NCI-H146 treated with DMSO at 0.1 percent for 48 hours (cell line): ENCODE results near the gene BCL2L2.

Experiments used
- DNase-seq: peaks from one replicate; lab custom pipeline; 2025; ENCODE audit not compliant: unreplicated experiment; lab: John Stamatoyannopoulos, UW

BCL2L2 gene

DNA sequence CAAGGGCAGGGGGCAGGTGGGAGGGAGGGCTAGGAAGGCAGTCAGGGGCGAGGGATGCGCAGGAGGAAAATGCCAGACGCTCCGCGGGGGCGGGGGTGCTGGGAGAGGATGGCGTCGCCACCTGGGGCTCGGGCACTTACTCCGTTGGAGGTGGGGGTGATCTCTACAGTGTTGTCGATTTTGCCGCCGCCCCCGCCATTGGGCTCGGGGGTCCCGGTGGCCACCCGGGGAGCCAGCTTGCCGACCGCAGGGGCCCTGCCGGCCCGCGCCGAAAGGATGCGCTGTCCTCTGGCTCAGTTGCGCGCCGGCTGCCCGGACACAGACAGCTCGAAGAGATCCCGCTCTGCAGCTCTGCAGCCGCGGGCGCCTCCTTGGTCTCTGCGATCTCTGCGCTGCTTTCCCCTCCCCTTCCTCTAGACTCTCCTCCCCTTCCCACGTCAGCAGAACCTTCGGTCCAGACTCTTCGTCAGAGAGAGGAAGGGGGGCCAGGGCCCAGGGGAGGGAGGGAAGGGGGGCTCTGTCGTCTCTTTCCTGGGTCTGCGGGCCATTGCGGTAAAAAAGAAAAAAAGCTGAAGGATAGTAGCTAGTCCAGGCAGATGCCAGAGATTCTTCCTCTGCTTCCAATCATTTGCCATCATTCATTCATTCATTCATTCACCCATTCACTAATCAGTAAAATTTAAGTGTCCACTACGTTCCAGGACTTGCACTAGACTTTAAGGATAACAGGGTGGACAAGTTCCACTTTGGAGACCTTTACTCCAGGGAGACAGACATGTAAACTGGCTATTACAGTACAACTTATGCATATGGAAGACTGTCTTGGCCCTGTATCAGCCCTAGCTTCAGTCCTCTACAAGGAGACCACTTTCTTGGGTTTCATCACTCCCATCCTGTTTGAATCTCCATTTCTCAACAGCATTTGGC, 46.1 kb downstream of the BCL2L2 start, which contains the start of gene SLC22A17:
SLC22A17 (minus strand) TSS at position 382 of the 927 bp plus-strand sequence.
- peak; percentile 26 for DNase-seq

DNA sequence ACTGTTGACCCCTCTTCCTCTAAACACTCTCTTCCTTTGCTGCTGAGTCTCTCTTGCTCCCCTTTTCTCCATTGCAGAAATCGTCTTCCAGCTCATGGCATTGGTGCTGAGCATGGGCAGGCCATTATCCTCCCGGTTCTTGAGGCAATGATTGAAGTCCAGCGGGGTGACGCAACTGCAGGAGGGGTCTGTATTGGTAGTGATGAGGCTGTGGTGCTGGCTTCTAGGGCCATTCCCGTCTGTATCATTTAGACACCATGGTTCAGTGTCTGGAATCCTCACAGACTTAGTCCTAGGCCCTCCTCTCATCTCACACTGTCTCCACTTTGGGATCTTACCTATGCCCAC, 46.8 kb downstream of the BCL2L2 start:
- no peak for DNase-seq

DNA sequence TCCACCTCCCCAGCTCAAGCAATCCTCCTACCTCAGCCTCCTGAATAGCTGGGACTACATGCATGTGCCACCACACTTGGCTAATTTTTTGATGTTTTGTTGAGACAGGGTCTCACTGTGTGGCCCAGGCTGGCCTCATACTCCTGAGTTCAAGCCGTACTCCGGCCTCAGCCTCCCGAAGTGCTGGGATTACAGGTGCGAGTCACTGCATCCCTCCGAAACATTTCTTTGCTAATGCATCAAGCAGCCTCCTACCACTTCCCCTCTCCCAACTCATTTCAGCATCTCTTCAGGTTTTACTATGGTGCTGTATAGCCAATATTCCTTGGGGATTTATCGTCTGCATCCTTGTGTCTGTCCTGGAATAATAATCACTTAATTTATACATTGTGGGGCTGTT, 48.4 kb downstream of the BCL2L2 start:
- no peak for DNase-seq

DNA sequence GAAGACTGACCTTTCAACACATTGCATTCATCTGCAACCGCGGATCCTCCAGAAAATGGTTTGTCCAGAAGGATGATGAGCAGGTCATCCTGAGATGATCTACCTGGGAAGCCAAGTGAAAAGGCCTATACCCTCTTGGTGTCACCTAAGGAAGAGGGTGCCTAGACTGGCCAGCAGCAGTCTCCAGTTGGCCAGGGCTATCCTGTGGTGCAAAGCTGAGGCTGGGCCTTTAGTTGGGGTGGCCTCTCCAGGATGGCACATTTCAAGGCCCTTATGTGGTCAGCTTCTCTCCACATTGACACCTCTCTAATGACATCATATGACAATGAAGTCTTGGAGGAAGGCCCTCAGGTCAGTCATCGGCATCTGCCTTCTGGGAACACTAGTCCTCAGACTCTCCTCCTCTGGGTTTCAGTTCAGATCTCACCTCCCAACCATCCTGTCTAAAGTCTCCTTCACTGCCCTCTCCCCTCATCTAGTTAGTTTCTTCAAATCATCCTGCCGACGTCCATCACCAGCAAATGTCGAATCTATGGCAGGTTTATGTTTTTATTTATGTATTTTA, 49.3 kb downstream of the BCL2L2 start:
- no peak for DNase-seq

DNA sequence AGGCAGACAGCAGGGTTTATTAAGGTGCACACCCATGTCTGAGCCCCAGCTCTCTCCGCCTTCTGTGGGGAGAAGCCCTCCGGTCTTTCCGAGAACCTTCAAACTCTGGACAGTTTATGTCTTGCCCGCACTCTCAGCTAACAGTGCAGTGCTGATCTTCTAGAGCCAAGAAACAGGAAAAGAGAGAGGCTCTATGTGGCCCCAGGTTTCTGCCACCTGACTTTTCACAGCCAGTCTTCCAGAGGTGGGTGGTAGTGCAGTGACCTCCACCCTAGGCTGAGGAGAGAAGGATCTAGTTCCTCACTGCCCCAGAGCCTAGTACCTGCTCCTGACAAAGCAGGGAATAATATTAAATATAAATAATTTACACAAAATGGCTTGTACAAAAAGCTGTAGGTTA, 50.0 kb downstream of the BCL2L2 start:
- DNase-seq, result no peak

DNA sequence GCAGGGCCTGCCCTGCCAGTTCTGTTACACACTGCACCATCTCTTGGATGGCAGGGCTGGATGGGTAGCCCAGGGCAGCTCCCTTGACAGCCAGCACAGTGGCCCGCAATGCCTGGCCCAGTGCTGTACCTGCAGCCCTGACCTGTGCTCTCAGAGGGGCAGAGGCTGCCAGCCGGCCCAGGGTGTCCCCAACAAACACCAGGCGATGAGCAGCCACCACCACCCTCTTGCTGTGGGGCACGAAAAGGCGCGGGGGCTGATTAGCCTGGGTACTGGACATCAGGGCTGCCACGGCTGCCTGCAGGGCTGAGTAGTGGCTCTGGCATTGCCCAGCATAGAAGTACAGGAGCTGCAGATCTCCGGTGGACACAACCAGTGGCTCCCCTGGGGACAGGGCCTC, 50.6 kb downstream of the BCL2L2 start:
- no peak for DNase-seq

DNA sequence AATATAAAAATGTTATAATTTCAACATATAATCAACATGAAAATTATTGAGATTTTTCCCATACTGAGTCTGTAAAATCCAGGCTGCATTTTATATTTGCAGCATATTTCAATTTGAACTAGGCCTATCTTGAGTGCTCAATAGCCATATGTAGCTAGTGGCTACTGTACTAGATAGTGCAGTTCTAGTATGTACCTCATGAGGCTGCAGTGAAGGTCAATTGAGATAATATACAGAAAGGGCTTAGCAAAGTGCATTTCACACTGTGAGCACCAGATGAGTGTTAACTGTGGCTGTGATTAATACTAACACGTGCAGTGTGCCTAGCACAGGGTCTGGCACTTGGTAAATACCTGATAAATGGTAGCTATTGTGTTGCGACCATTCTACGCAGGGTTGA, 51.4 kb downstream of the BCL2L2 start:
- no peak for DNase-seq

DNA sequence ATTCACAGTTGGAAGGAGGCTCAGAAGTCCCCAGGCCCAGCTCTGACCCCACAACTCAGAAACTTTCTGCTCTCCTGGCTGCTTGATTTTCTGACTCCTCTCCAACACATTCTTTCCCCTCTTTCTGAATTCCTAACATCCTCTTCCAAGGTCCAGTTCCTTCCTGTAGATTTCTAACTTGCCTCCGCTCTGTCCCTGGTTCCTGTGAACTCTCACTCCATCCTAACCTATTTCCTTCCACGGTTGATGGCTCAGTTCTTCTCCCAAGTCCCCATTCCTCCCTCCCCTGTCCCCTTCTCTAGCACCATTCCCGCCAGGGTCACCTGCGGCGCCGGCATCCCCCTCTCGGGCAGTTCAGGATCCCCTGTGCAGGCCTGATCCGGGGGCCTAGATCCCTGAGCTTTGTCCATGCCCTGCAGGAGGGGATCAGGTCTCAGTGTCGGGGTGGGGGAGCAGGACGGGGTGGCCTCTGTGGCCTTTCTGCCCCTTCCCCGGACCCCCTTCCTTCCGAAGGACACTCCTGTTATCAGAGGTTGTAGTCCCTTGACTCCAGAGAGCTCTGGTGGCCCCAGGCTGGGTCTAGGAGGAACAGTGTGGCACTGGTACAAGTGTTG, 52.0 kb downstream of the BCL2L2 start:
- DNase-seq, result no peak

DNA sequence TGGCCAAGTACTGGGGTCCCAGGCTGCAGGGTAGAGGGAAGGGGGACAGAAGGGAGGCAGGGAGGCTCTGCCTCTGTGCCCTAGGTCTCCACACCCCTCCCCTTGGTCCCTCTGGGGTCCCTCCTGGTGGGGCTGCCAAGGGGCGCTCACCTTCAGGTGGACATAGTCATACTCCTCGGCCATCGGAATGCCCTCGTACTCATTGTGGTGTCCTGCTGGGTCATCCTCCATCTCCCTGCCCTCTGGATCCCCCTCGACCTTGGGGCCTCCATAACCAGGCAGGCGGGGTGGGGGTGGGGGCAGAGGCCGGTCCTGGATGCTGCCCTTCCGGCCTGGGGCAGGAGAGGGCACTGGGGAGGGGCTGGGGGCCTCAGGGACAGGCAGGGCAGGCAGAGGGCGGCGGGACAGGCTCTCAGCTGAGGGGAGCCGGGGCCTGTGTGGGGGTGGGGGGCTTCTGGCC, 52.6 kb downstream of the BCL2L2 start:
- DNase-seq, result no peak

DNA sequence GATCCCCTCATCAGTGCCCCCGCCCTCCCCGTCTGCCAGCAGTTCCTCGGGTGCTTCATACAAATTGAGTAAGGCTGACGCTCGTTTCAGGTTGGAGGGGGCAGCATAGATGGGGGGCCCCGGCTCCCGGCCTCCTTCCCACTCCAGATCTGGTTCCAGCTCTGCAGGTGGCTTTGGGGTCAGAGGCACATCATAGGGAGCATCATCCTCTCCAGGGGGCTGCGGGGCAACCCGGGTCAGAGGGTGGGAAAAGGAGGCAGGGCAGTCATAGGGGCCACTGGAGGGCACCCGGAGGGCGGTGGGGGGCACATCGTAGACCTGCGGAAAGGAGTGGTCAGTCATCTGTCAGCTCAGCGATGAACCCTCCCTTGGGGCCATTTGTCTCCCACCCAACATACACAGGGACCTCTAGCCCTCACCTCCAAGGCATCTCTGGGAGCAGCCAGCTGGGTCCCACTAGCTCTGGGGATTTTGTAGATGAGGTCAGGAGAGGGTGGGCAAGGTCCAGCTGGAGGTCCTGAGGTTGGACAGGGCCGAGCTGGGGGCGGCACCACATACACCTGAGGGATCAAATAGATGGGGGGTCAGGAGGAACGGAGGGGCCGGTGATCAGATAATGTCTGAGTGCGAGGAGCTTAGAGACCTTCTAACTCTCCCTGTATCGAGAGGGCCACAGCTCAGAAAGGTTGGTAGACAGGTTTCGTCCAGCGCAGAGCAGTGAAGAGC, 53.3 kb downstream of the BCL2L2 start:
- no peak for DNase-seq

DNA sequence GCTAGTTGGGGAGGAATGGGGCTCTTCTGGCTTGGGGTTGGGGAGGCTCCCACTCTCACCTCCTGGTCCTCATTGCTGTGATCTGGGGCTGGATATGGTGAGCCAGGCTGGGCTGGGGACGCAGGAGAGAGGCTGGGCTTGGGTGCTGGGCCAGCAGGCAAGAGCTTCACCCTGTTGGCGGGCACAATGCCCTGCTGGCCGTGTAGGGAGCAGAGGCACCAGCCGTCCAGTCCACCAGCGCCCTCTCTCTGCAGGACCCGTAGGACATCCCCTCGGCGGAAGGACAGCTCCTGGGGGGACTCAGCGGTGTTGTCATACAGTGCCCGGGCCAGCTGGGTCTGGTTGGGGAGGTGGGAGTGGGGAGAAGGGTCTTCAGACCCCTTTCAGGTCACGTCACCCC, 53.9 kb downstream of the BCL2L2 start:
- DNase-seq, result no peak

DNA sequence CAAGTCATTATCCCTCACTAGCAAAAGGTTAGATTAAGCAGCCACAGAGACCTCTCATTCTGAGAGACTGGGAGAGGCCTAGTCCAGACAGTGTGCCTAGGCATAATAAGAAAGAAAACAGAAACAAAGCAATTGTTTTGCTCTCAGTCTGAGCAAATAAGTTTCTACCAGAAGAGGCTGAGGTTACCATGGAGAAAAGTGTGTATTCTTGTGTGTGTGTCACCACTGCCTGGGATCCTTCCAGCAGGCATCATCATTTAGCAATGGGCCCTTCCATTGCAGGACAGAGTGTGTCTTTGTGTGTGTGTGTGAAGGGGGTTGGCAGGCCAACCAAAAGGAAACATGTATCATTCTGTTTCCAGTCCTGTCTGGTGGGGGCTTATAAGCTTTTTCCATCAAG, 54.7 kb downstream of the BCL2L2 start:
- no peak for DNase-seq
